ENCODE results near the gene YEATS2.

DNA sequence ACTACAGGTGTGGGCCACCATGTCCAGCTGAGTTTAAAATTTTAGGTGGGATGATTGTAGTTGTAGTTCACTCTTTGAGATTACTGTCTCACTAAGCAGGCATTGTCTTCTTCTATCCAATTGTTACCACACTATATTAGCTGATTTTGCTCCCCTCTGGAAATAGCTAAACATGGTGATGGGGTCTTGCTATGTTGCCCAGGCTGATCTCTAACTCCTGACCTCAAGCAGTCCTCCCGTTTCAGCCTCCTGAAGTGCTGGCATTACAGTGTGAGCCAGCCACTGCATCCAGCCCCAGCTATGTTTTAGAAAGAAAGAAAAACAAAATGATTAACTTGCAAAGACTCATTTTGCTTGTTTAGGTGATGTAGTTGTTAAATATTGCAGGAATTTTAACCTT lies 30.6 kb downstream of the YEATS2 start:
- TF ChIP-seq, protein P1, sequence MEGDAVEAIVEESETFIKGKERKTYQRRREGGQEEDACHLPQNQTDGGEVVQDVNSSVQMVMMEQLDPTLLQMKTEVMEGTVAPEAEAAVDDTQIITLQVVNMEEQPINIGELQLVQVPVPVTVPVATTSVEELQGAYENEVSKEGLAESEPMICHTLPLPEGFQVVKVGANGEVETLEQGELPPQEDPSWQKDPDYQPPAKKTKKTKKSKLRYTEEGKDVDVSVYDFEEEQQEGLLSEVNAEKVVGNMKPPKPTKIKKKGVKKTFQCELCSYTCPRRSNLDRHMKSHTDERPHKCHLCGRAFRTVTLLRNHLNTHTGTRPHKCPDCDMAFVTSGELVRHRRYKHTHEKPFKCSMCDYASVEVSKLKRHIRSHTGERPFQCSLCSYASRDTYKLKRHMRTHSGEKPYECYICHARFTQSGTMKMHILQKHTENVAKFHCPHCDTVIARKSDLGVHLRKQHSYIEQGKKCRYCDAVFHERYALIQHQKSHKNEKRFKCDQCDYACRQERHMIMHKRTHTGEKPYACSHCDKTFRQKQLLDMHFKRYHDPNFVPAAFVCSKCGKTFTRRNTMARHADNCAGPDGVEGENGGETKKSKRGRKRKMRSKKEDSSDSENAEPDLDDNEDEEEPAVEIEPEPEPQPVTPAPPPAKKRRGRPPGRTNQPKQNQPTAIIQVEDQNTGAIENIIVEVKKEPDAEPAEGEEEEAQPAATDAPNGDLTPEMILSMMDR (conservative IDR thresholded peaks at IDR 0.05; ENCODE audit: low read length): no peak
- no peak for TF ChIP-seq EZH2phosphoT487 (IDR thresholded peaks at IDR 0.05; ENCODE audit: borderline replicate concordance)

Data from Loucy (cell line).